DOHH2 (cell line): ENCODE measurements around the gene ZNF771.

Experiments
- H3F3A ChIP-seq: fragments of 200-600 bp; sonication (generic), shearing (Covaris generic); 2 replicates; pipeline ENCODE4 v1.6.0; 2016; ENCODE audit warnings: antibody characterized with exemption, mild to moderate bottlenecking; ENCODE audit not compliant: control insufficient read depth, insufficient read depth
- H3K27ac ChIP-seq: fragments of 200-600 bp; sonication (generic); 2 replicates; pipeline ENCODE4 v1.5.1; 2014; ENCODE audit warnings: low read depth, mild to moderate bottlenecking, low read length, moderate library complexity
- H3K27me3 ChIP-seq: fragments of 200-600 bp; sonication (generic); 2 replicates; pipeline ENCODE4 v1.6.1; 2014; ENCODE audit warnings: mild to moderate bottlenecking, low read length, mixed read lengths; ENCODE audit not compliant: control insufficient read depth
- H3K36me3 ChIP-seq: fragments of 200-600 bp; sonication (generic); 2 replicates; pipeline ENCODE4 v1.6.1; 2014; ENCODE audit warnings: mild to moderate bottlenecking, low read length, moderate library complexity, mixed read lengths; ENCODE audit not compliant: control insufficient read depth
- H3K4me1 ChIP-seq: fragments of 200-600 bp; sonication (generic); 2 replicates; pipeline ENCODE4 v1.6.1; 2014; ENCODE audit warnings: mild to moderate bottlenecking, low read length, mixed read lengths; ENCODE audit not compliant: control insufficient read depth
- H3K4me2 ChIP-seq: fragments of 200-600 bp; sonication (generic); 2 replicates; pipeline ENCODE4 v1.6.0; 2014; ENCODE audit warnings: mild to moderate bottlenecking, low read length, moderate library complexity
- H3K4me3 ChIP-seq: fragments of 200-600 bp; sonication (generic); 2 replicates; pipeline ENCODE4 v1.5.1; 2014; ENCODE audit warnings: mild to moderate bottlenecking, low read length, mixed read lengths
- H3K79me2 ChIP-seq: fragments of 200-600 bp; sonication (generic); 2 replicates; pipeline ENCODE4 v1.6.1; 2014; ENCODE audit warnings: mild to moderate bottlenecking, low read length, mixed read lengths; ENCODE audit not compliant: control insufficient read depth
- H3K9me2 ChIP-seq: fragments of 200-600 bp; sonication (generic); replicated peaks from 2 replicates; pipeline ENCODE4 v1.6.1; 2014; ENCODE audit warnings: mild to moderate bottlenecking, low read length, mixed read lengths; ENCODE audit not compliant: control insufficient read depth
- H3K9me3 ChIP-seq: fragments of 200-600 bp; sonication (generic); 2 replicates; pipeline ENCODE4 v1.6.1; 2014; ENCODE audit warnings: antibody characterized with exemption, low read length, mixed read lengths; ENCODE audit not compliant: control insufficient read depth, insufficient read depth
- H4K20me1 ChIP-seq: fragments of 200-600 bp; sonication (generic); 2 replicates; pipeline ENCODE4 v1.6.0; 2014; ENCODE audit warnings: low read depth, mild to moderate bottlenecking, antibody characterized with exemption, low read length, moderate library complexity; ENCODE audit not compliant: control insufficient read depth, insufficient read depth
- EZH2phosphoT487 ChIP-seq: fragments of 200-600 bp; sonication (generic); IDR thresholded peaks from 2 replicates; pipeline ENCODE4 v1.6.1; 2017; ENCODE audit warnings: borderline replicate concordance, mild to moderate bottlenecking, antibody characterized with exemption, low read length, moderate library complexity, mixed read lengths
- TF ChIP-seq, protein P1 (sequence below): fragments of 200-600 bp; sonication (generic); IDR thresholded peaks from one replicate; pipeline ENCODE4 v1.5.1; 2014; ENCODE audit warnings: antibody characterized with exemption, mild to moderate bottlenecking, low read depth, low read length; ENCODE audit not compliant: poor library complexity, severe bottlenecking

ZNF771 gene

DNA sequence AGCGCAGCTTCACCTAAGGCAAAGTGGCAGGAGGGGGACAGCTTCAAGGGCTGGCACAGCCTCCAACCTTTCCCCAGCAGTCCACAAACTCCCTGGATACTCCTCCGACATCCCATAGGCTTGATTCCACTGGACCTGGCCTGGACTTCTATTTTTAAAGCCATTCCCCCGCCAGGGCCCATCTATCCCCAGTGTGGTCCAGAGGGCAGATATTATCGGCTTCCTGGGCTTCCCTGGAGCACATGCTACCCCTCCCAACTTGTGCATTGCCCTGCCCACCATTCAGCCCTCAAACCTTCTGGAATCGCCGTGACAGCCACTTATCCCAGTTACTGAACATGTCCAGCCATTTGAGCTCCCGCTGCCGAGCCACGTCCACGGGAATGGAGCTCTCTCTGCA is 42.2 kb upstream of the ZNF771 start:
- no peak for TF ChIP-seq EZH2phosphoT487
- TF ChIP-seq, protein P1, sequence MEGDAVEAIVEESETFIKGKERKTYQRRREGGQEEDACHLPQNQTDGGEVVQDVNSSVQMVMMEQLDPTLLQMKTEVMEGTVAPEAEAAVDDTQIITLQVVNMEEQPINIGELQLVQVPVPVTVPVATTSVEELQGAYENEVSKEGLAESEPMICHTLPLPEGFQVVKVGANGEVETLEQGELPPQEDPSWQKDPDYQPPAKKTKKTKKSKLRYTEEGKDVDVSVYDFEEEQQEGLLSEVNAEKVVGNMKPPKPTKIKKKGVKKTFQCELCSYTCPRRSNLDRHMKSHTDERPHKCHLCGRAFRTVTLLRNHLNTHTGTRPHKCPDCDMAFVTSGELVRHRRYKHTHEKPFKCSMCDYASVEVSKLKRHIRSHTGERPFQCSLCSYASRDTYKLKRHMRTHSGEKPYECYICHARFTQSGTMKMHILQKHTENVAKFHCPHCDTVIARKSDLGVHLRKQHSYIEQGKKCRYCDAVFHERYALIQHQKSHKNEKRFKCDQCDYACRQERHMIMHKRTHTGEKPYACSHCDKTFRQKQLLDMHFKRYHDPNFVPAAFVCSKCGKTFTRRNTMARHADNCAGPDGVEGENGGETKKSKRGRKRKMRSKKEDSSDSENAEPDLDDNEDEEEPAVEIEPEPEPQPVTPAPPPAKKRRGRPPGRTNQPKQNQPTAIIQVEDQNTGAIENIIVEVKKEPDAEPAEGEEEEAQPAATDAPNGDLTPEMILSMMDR: no peak
- Histone ChIP-seq H3K4me2 (no peak overlapping the region), H3K4me1 (peaks cover 22% of the 10 kb centered on the region), H3K9me3 (no peaks in the 10 kb centered on the region), H3K27me3 (no peaks in the 10 kb centered on the region), H3K27ac (no peak overlapping the region), H3F3A (peaks cover 7% of the 10 kb centered on the region; the same call in 1 of the 2 replicates), H3K79me2 (peaks cover 93% of the 10 kb centered on the region), H4K20me1 (peaks cover 8% of the 10 kb centered on the region), H3K4me3 (no peak overlapping the region), H3K9me2 (no peaks in the 10 kb centered on the region), H3K36me3 (peaks cover 73% of the 10 kb centered on the region)

DNA sequence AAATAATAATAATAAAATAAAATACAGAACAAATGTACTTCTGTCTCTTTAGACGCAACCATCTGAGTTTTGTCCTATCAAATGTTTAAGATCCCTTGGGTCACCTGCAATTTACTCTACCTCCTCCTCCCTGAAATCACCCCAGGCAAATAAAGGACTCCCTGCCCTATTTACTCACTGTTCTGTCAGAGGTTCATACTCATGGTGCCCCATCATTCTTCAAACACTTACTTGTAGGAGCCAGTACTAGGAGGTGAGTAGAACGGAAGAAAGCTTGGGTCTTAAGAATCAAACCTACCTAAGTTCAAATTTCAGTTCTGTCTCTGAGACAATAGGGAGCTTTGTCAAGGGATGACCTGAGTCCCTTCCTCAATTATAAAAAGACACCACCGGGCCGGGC is 40.9 kb upstream of the ZNF771 start:
- Histone ChIP-seq H4K20me1 (peaks cover 8% of the 10 kb centered on the region), H3K9me3 (no peaks in the 10 kb centered on the region), H3K4me2 (peak overlapping the region; percentile 75), H3K27ac (no peak overlapping the region), H3K9me2 (no peaks in the 10 kb centered on the region), H3K4me3 (0 out of 2 replicates have a peak overlapping the region, but pooled peaks have one; percentile 15), H3K27me3 (no peaks in the 10 kb centered on the region), H3K79me2 (peaks cover 80% of the 10 kb centered on the region), H3K36me3 (peaks cover 69% of the 10 kb centered on the region), H3F3A (peaks cover 7% of the 10 kb centered on the region; the same call in 1 of the 2 replicates), H3K4me1 (peaks cover 26% of the 10 kb centered on the region)
- no peak for TF ChIP-seq EZH2phosphoT487
- TF ChIP-seq, protein P1: no peak

DNA sequence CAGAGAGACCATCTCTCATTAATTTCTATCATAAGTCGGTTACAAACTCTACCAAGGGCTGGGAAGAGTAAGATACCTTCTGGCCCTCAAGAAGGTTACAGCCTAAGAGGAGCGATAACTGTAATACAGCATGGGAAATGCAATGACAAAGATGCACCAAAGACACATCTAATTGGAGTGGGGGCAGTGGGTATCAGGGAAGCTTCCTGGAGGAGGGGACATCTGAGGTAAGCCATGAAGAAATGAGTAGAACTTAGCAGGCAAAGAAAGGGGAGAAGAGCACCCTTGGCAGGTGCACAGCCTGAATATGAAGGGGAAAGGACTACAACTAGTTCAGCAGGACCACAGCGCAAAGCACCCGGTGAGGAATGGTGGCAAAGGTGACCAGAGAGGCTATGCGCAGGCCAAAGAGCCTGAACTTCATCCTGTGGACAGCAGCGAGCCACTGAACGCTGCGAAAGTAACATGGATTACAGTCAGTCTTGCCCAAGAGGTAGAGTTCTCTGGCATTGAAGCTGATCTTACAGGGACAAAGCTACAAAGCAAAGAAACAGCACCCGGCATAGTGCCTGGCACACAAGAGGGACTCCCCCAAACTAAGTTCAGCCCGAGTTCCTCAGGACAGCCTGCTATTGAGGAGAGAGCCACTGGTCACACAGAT is 39.9 kb upstream of the ZNF771 start:
- no peak for TF ChIP-seq EZH2phosphoT487
- TF ChIP-seq, protein P1: no peak
- Histone ChIP-seq H3K4me3 (peak overlapping the region; percentile 90), H3K4me2 (peak overlapping the region; percentile 75), H3K9me2 (no peaks in the 10 kb centered on the region), H3F3A (peaks cover 7% of the 10 kb centered on the region; the same call in 1 of the 2 replicates), H3K4me1 (peaks cover 36% of the 10 kb centered on the region), H3K36me3 (peaks cover 65% of the 10 kb centered on the region), H4K20me1 (peaks cover 8% of the 10 kb centered on the region), H3K27ac (no peak overlapping the region), H3K9me3 (no peaks in the 10 kb centered on the region), H3K27me3 (no peaks in the 10 kb centered on the region), H3K79me2 (peaks cover 75% of the 10 kb centered on the region)
